Activated naive CD4-positive, alpha-beta T cell treated with Interleukin-2 at 50 U/mL for 16 hours (primary cell): Measurements from ENCODE around the gene TRAPPC2.

Experiments
- DNase-seq: peaks from one replicate; pipeline ENCODE4 v3.0.0-alpha.2; 2020

The TRAPPC2 gene

GRCh38 chrX:13734278-13735172 is at the start of gene TRAPPC2, which contains the start of gene OFD1:
Gene TRAPPC2, minus strand, starts transcription at chrX:13734620. Its CDS starts 14,657 bp downstream, at chrX:13719963.
Gene OFD1, plus strand, starts transcription at chrX:13734748. Its CDS starts 324 bp downstream, at chrX:13735072.
- DNase-seq: peak; percentile 89

- no peak for DNase-seq
Measured at GRCh38 chrX:13780868-13781427, 46.5 kb upstream of the TRAPPC2 start.

GRCh38 chrX:13778916-13779315 is 44.5 kb upstream of the TRAPPC2 start:
- DNase-seq: no peak

GRCh38 chrX:13776387-13776786 is 42.0 kb upstream of the TRAPPC2 start:
- no peak for DNase-seq

GRCh38 chrX:13775837-13776236 is 41.4 kb upstream of the TRAPPC2 start:
- DNase-seq: no peak

GRCh38 chrX:13774696-13775095 is 40.3 kb upstream of the TRAPPC2 start:
- DNase-seq: no peak

- DNase-seq: no peak
Measured at GRCh38 chrX:13770013-13770535, 35.7 kb upstream of the TRAPPC2 start.

GRCh38 chrX:13768939-13769338 is 34.5 kb upstream of the TRAPPC2 start:
- no peak for DNase-seq

- no peak for DNase-seq
Measured at GRCh38 chrX:13764765-13765164, 30.3 kb upstream of the TRAPPC2 start.

GRCh38 chrX:13764281-13764680 is 29.9 kb upstream of the TRAPPC2 start:
- DNase-seq: no peak

- DNase-seq: no peak
Measured at GRCh38 chrX:13763489-13763888, 29.1 kb upstream of the TRAPPC2 start.

- no peak for DNase-seq
Measured at GRCh38 chrX:13761606-13762414, 27.4 kb upstream of the TRAPPC2 start.

- DNase-seq: no peak
Measured at GRCh38 chrX:13760426-13760825, 26.0 kb upstream of the TRAPPC2 start.

GRCh38 chrX:13759152-13759718 is 24.8 kb upstream of the TRAPPC2 start:
- no peak for DNase-seq

- no peak for DNase-seq
Measured at GRCh38 chrX:13756381-13756780, 22.0 kb upstream of the TRAPPC2 start.

- no peak for DNase-seq
Measured at GRCh38 chrX:13755254-13755653, 20.8 kb upstream of the TRAPPC2 start.

- DNase-seq: no peak
Measured at GRCh38 chrX:13754765-13755164, 20.3 kb upstream of the TRAPPC2 start.

GRCh38 chrX:13752646-13753045 is 18.2 kb upstream of the TRAPPC2 start:
- DNase-seq: no peak

- DNase-seq: no peak
Measured at GRCh38 chrX:13752141-13752540, 17.7 kb upstream of the TRAPPC2 start.

- no peak for DNase-seq
Measured at GRCh38 chrX:13750812-13751211, 16.4 kb upstream of the TRAPPC2 start.

- DNase-seq: no peak
Measured at GRCh38 chrX:13750204-13750603, 15.8 kb upstream of the TRAPPC2 start.

GRCh38 chrX:13748486-13748885 is 14.1 kb upstream of the TRAPPC2 start:
- no peak for DNase-seq

GRCh38 chrX:13747836-13748235 is 13.4 kb upstream of the TRAPPC2 start:
- DNase-seq: peak; percentile 28
